Right lobe of liver (tissue), 4 donors: ENCODE results near the gene HIVEP2.

ENCODE experiments used
- POLR2A ChIP-seq: fragments of 450-650 bp; IDR thresholded peaks from one replicate; pipeline ENCODE4 v1.6.1; 2017; ENCODE audit warnings: antibody characterized with exemption, mild to moderate bottlenecking
- TF ChIP-seq, protein P1 (sequence below), 4 donors: fragments of 200-600 bp in 3 of 4; fragments of 450-650 bp in 1 of 4; IDR thresholded peaks; one replicate each; pipeline versions ENCODE4 v1.5.1 to v1.8.0; 2016 to 2022; ENCODE audit warnings: antibody characterized with exemption in 4 of 4, mild to moderate bottlenecking in 2 of 4
- donor health status: DM: no; HTN: no; CAD: no.
- donor health status: DM: no; HTN: no; CAD: no.
- donor health status: DM: no; HTN: yes; CAD: no.

GRCh38 chr6:142750998-142751397, 194.0 kb downstream of the HIVEP2 start:
- TF ChIP-seq, protein P1, sequence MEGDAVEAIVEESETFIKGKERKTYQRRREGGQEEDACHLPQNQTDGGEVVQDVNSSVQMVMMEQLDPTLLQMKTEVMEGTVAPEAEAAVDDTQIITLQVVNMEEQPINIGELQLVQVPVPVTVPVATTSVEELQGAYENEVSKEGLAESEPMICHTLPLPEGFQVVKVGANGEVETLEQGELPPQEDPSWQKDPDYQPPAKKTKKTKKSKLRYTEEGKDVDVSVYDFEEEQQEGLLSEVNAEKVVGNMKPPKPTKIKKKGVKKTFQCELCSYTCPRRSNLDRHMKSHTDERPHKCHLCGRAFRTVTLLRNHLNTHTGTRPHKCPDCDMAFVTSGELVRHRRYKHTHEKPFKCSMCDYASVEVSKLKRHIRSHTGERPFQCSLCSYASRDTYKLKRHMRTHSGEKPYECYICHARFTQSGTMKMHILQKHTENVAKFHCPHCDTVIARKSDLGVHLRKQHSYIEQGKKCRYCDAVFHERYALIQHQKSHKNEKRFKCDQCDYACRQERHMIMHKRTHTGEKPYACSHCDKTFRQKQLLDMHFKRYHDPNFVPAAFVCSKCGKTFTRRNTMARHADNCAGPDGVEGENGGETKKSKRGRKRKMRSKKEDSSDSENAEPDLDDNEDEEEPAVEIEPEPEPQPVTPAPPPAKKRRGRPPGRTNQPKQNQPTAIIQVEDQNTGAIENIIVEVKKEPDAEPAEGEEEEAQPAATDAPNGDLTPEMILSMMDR (IDR thresholded peaks at IDR 0.05) = no peak
- no peak for TF ChIP-seq POLR2A
